HCT116 (cell line): ENCODE data around the gene RBP2. TPM values are rescaled to one million over a fixed set of nuclear protein-coding genes. Genes with fewer than 3 reads are reported as not detected.

ENCODE experiments used
- ATAC-seq: fragments of 200-7000 bp; cut with Tn5 transposase; 2 replicates; pipeline ENCODE4 v1.9.1; 2020; ENCODE audit warnings: mild to moderate bottlenecking, moderate library complexity
- BruUV-seq: library from RNA; stranded (reverse); fragments of 400-500 nt; replicated peaks from 2 replicates; lab custom pipeline; 2021; lab: Mats Ljungman, UMichigan
- CTCF ChIA-PET: fragments of 300-600 bp; sonication (Branson Sonifier 250); formaldehyde crosslinking; loops from one replicate; lab custom pipeline; 2021; ENCODE audit warnings: antibody characterized with exemption; lab: Charles Lee
- POLR2A ChIA-PET: fragments of 300-600, 350-600 bp; sonication (Branson Sonifier 250); formaldehyde crosslinking; loops from one replicate; lab custom pipeline; 2021; ENCODE audit warnings: antibody characterized with exemption; lab: Charles Lee
- RAD21 ChIA-PET, 2 experiments: fragments of 300-600 bp; sonication (Branson Sonifier 250); formaldehyde crosslinking; loops; one replicate each; lab custom pipeline; 2023; ENCODE audit warnings: low total read pairs in 2 of 2; ENCODE audit not compliant: uncharacterized antibody in 2 of 2, unreplicated experiment in 2 of 2, low non-redundant PET in 1 of 2; lab: Charles Lee
- DNase-seq: peaks from one replicate; pipeline ENCODE4 v3.0.0-alpha.2; 2010; ENCODE audit warnings: low read depth, low spot score
- H2AFZ ChIP-seq: fragments of 200-600 bp; shearing (Covaris generic), sonication (generic); 2 replicates; pipeline ENCODE4 v1.6.1; 2017; ENCODE audit warnings: low read depth, mixed run types, mixed read lengths, antibody characterized with exemption, low read length; ENCODE audit not compliant: poor library complexity, severe bottlenecking
- H3K27ac ChIP-seq: 2 replicates; pipeline ENCODE4 v1.5.1; 2012; ENCODE audit warnings: low read depth, low read length
- H3K27me3 ChIP-seq: fragments of 200-600 bp; sonication (generic); 2 replicates; pipeline ENCODE4 v1.6.1; 2016; ENCODE audit warnings: mixed run types, low read length, mixed read lengths; ENCODE audit not compliant: insufficient read depth
- H3K36me3 ChIP-seq, 2 experiments: fragments of 200-500 bp in 1 of 2; fragments of 200-600 bp in 1 of 2; sonication (Bioruptor generic) in 1 of 2; sonication (generic) in 1 of 2; 2 replicates each; pipeline versions ENCODE4 v1.5.1 to v1.6.1; 2014 to 2016; ENCODE audit warnings: low read length in 2 of 2, inconsistent platforms in 1 of 2, mixed read lengths in 1 of 2, mixed run types in 1 of 2; ENCODE audit not compliant: insufficient read depth in 2 of 2, control insufficient read depth in 1 of 2
- H3K4me1 ChIP-seq, 2 experiments: fragments of 200-600 bp in 1 of 2; sonication (generic) in 1 of 2; 2 replicates each; pipeline versions ENCODE4 v1.5.1 to v1.6.1; 2012 to 2017; ENCODE audit warnings: low read length in 2 of 2, inconsistent platforms in 1 of 2, mild to moderate bottlenecking in 1 of 2, mixed read lengths in 1 of 2, mixed run types in 1 of 2, moderate library complexity in 1 of 2; ENCODE audit not compliant: insufficient read depth in 2 of 2, control insufficient read depth in 1 of 2
- H3K4me2 ChIP-seq: fragments of 200-600 bp; sonication (generic); 2 replicates; pipeline ENCODE4 v1.6.1; 2017; ENCODE audit warnings: mixed run types, low read length, mixed read lengths
- H3K4me3 ChIP-seq, 2 experiments: fragments of 200-600 bp in 1 of 2; sonication (generic) in 1 of 2; replicated peaks in 1 of 2; 2 replicates each; pipeline ENCODE4 v1.5.1; 2011 to 2016; ENCODE audit warnings: low read length in 2 of 2, control low read depth in 1 of 2, low read depth in 1 of 2, mild to moderate bottlenecking in 1 of 2, mixed read lengths in 1 of 2, mixed run types in 1 of 2
- H3K79me2 ChIP-seq: fragments of 200-600 bp; sonication (generic); 2 replicates; pipeline ENCODE4 v1.6.1; 2017; ENCODE audit warnings: mild to moderate bottlenecking, mixed run types, low read length, moderate library complexity, mixed read lengths; ENCODE audit not compliant: insufficient read depth
- H3K9ac ChIP-seq: fragments of 200-600 bp; sonication (generic); 2 replicates; pipeline ENCODE4 v1.6.1; 2016; ENCODE audit warnings: low read length, mixed read lengths
- H3K9me2 ChIP-seq: fragments of 200-600 bp; sonication (generic), shearing (Covaris generic); 2 replicates; pipeline ENCODE4 v1.6.1; 2017; ENCODE audit warnings: mixed run types, mild to moderate bottlenecking, moderate library complexity; ENCODE audit not compliant: insufficient read depth
- H3K9me3 ChIP-seq, 2 experiments: fragments of 200-500 bp in 1 of 2; fragments of 200-600 bp in 1 of 2; sonication (Bioruptor generic) in 1 of 2; sonication (generic) in 1 of 2; 2 replicates each; pipeline ENCODE4 v1.6.1; 2014 to 2017; ENCODE audit warnings: low read length in 2 of 2, mixed read lengths in 2 of 2, inconsistent platforms in 1 of 2, low read depth in 1 of 2, mild to moderate bottlenecking in 1 of 2, mixed run types in 1 of 2, moderate library complexity in 1 of 2; ENCODE audit not compliant: control insufficient read depth in 1 of 2, insufficient read depth in 1 of 2
- H4K20me1 ChIP-seq: fragments of 200-600 bp; sonication (generic), shearing (Covaris generic); 2 replicates; pipeline ENCODE4 v1.6.1; 2017; ENCODE audit warnings: mixed run types, mild to moderate bottlenecking, moderate library complexity; ENCODE audit not compliant: insufficient read depth
- CEBPB ChIP-seq: IDR thresholded peaks from 2 replicates; pipeline ENCODE4 v1.6.1; 2012; ENCODE audit warnings: low read depth
- EGR1 ChIP-seq: IDR thresholded peaks from 2 replicates; pipeline ENCODE4 v1.6.1; 2012; ENCODE audit warnings: low read depth
- ELF1 ChIP-seq: IDR thresholded peaks from 2 replicates; pipeline ENCODE4 v1.6.1; 2012; ENCODE audit warnings: low read depth, borderline replicate concordance
- SP1 ChIP-seq: IDR thresholded peaks from 2 replicates; pipeline ENCODE4 v1.6.1; 2012; ENCODE audit warnings: low read depth
- SRF ChIP-seq: IDR thresholded peaks from 2 replicates; pipeline ENCODE4 v1.6.1; 2012; ENCODE audit warnings: low read depth
- ZFX ChIP-seq: fragments of 450-650 bp; IDR thresholded peaks from 2 replicates; pipeline ENCODE4 v1.6.1; 2017
- intact Hi-C: fragments of 100-400 bp; cut with micrococcal nuclease; formaldehyde crosslinking; loops from 2 replicates; pipeline ENCODE4 v1.10.0; 2022
- total RNA-seq: library from RNA; stranded (reverse); gene quantifications from one replicate; pipeline ENCODE4 v1.2.1, GENCODE V29; 2021; ENCODE audit not compliant: unreplicated experiment

RBP2 gene
- total RNA-seq, 1 experiment from 2014 or later, result not detected

GRCh38 chr3:139457066-139457465 is 19.2 kb downstream of the RBP2 start:
- no peak for ATAC-seq
- ChIA-PET RAD21 (no interaction called here), POLR2A (interaction anchor here (1.0 kb wide), 1 partner anchor 15 kb away, joined by 3 read pairs; no protein-coding TSS in a partner anchor), CTCF (interaction anchor here (1.1 kb wide), 1 partner anchor 103 kb away, joined by 3 read pairs; no protein-coding TSS in a partner anchor)
- Histone ChIP-seq H3K9me3 (no peaks in the 10 kb centered on the region), H3K4me3 (no peak overlapping the region), H3K9ac (no peak overlapping the region), H3K27ac (no peak overlapping the region), H3K4me1 (no peaks in the 10 kb centered on the region), H2AFZ (no peak overlapping the region), H3K79me2 (no peaks in the 10 kb centered on the region), H3K36me3 (no peaks in the 10 kb centered on the region), H3K9me2 (no peaks in the 10 kb centered on the region), H3K27me3 (no peaks in the 10 kb centered on the region), H3K4me2 (no peak overlapping the region), H4K20me1 (no peaks in the 10 kb centered on the region)
- BruUV-seq, result no TSS peak
- no peak for DNase-seq
- TF ChIP-seq ZFX (no peak), SP1 (no peak), SRF (no peak), ELF1 (no peak), EGR1 (no peak)
- intact Hi-C loops, result no loop called here

- no peak for DNase-seq
- Histone ChIP-seq H3K9me3 (no peaks in the 10 kb centered on the region), H2AFZ (no peak overlapping the region), H3K27me3 (no peaks in the 10 kb centered on the region), H3K9me2 (no peaks in the 10 kb centered on the region), H3K4me1 (no peaks in the 10 kb centered on the region), H3K27ac (no peak overlapping the region), H3K4me3 (no peak overlapping the region), H3K4me2 (no peak overlapping the region), H3K36me3 (no peaks in the 10 kb centered on the region), H3K9ac (no peak overlapping the region), H3K79me2 (no peaks in the 10 kb centered on the region), H4K20me1 (no peaks in the 10 kb centered on the region)
- RAD21 ChIA-PET, result interaction anchor here in 1 of 2 experiments (1.0 kb wide), 1 partner anchor 29 kb away, joined by 3 read pairs; no protein-coding TSS in a partner anchor
- intact Hi-C loops, result no loop called here
- TF ChIP-seq CEBPB, result no peak
- POLR2A ChIA-PET, result no interaction called here
- no peak for ATAC-seq
- BruUV-seq, result no TSS peak
- CTCF ChIA-PET, result interaction anchor here (1.1 kb wide), 1 partner anchor 102 kb away, joined by 3 read pairs; no protein-coding TSS in a partner anchor
These were observed 19.9 kb downstream of the RBP2 start for GRCh38 chr3:139456386-139456785.
